Brain microvascular endothelial cell (primary cell): ENCODE data around the gene UCHL1.

Experiments used
- DNase-seq: peaks from one replicate; pipeline ENCODE4 v3.0.0-alpha.2; 2020
- H3K27ac ChIP-seq: fragments of 250-450 bp; sonication (Bioruptor Pico); 2 replicates; pipeline ENCODE4 v1.5.1; 2020; ENCODE audit warnings: mild to moderate bottlenecking, moderate library complexity
- H3K27me3 ChIP-seq: fragments of 250-450 bp; sonication (Bioruptor Pico); replicated peaks from 2 replicates; pipeline ENCODE4 v1.5.1; 2020; ENCODE audit warnings: mild to moderate bottlenecking
- H3K36me3 ChIP-seq: fragments of 250-450 bp; sonication (Bioruptor Pico); replicated peaks from 2 replicates; pipeline ENCODE4 v1.5.1; 2020; ENCODE audit warnings: mild to moderate bottlenecking
- H3K4me3 ChIP-seq: 2 replicates; pipeline ENCODE4 v1.5.1; 2011; ENCODE audit warnings: low read depth, mild to moderate bottlenecking, control low read depth, low read length, moderate library complexity
- CTCF ChIP-seq: IDR thresholded peaks from 2 replicates; pipeline ENCODE4 v1.5.1; 2011; ENCODE audit warnings: low read depth, mild to moderate bottlenecking, moderate library complexity, low read length, control low read depth, inconsistent platforms; ENCODE audit errors: missing control alignments
- in situ Hi-C: cut with HindIII; loops from 2 replicates; pipeline ENCODE4 v1.10.0; 2017; ENCODE audit warnings: low sequenced_read_pairs, low pct_ligation_motif_present

UCHL1 gene

GRCh38 chr4:41296995-41297394 is 40.3 kb downstream of the UCHL1 start:
- H3K36me3 ChIP-seq = no peaks in the 10 kb centered on the region
- no peak for TF ChIP-seq CTCF
- DNase-seq = no peak
- in situ Hi-C loops = no loop called here
- H3K27me3 ChIP-seq = no peaks in the 10 kb centered on the region
- no peak overlapping the region for H3K27ac ChIP-seq
- no peak overlapping the region for H3K4me3 ChIP-seq

GRCh38 chr4:41297832-41298231 is 41.1 kb downstream of the UCHL1 start:
- in situ Hi-C loops = no loop called here
- H3K36me3 ChIP-seq = no peaks in the 10 kb centered on the region
- no peaks in the 10 kb centered on the region for H3K27me3 ChIP-seq
- no peak for DNase-seq
- no peak overlapping the region for H3K27ac ChIP-seq
- H3K4me3 ChIP-seq = no peak overlapping the region
- TF ChIP-seq CTCF = no peak

GRCh38 chr4:41299486-41299885 is 42.8 kb downstream of the UCHL1 start:
- no peak overlapping the region for H3K27ac ChIP-seq
- no peaks in the 10 kb centered on the region for H3K36me3 ChIP-seq
- H3K4me3 ChIP-seq = no peak overlapping the region
- DNase-seq = no peak
- in situ Hi-C loops = no loop called here
- TF ChIP-seq CTCF = no peak
- no peaks in the 10 kb centered on the region for H3K27me3 ChIP-seq

- TF ChIP-seq CTCF = no peak
- H3K27ac ChIP-seq = no peak overlapping the region
- H3K4me3 ChIP-seq = no peak overlapping the region
- in situ Hi-C loops = no loop called here
- DNase-seq = no peak
- no peaks in the 10 kb centered on the region for H3K36me3 ChIP-seq
- H3K27me3 ChIP-seq = no peaks in the 10 kb centered on the region
These were observed 44.4 kb downstream of the UCHL1 start for GRCh38 chr4:41301137-41301536.

GRCh38 chr4:41303372-41304118 is 46.8 kb downstream of the UCHL1 start:
- Histone ChIP-seq H3K36me3 (no peaks in the 10 kb centered on the region), H3K27me3 (no peaks in the 10 kb centered on the region), H3K27ac (no peak overlapping the region), H3K4me3 (no peak overlapping the region)
- DNase-seq = no peak
- in situ Hi-C loops = no loop called here
- no peak for TF ChIP-seq CTCF

GRCh38 chr4:41304221-41304620 is 47.5 kb downstream of the UCHL1 start:
- Histone ChIP-seq H3K36me3 (no peaks in the 10 kb centered on the region), H3K27ac (no peak overlapping the region), H3K4me3 (no peak overlapping the region), H3K27me3 (no peaks in the 10 kb centered on the region)
- DNase-seq = no peak
- in situ Hi-C loops = no loop called here
- TF ChIP-seq CTCF = no peak
